Bronchial epithelial cell (primary cell): ENCODE data around the gene CD68. TPM values are rescaled to one million over a fixed set of nuclear protein-coding genes. Genes with fewer than 3 reads are reported as not detected.

ENCODE experiments used
- DNase-seq: peaks from one replicate; pipeline ENCODE4 v3.0.0-alpha.2; 2010; ENCODE audit warnings: low read depth
- FAIRE-seq: peaks from 2 replicates; lab custom pipeline; 2011; peaks lifted over from hg19 to GRCh38; lab: Jason Lieb, UNC
- H3K27me3 ChIP-seq: 2 replicates; pipeline ENCODE4 v1.5.1; 2011; ENCODE audit warnings: low read length; ENCODE audit not compliant: control insufficient read depth, insufficient read depth
- H3K36me3 ChIP-seq: 2 replicates; pipeline ENCODE4 v1.5.1; 2011; ENCODE audit warnings: low read length; ENCODE audit not compliant: control insufficient read depth, insufficient read depth
- H3K4me3 ChIP-seq: 2 replicates; pipeline ENCODE4 v1.5.1; 2011; ENCODE audit warnings: mild to moderate bottlenecking, low read depth, low read length, control low read depth
- total RNA-seq: library from RNA; depleted of rRNA; stranded (reverse); fragments of >200 nt; gene quantifications from 2 replicates; pipeline ENCODE4 v1.2.1, GENCODE V29; 2014
- TF ChIP-seq, protein P1 (sequence below): IDR thresholded peaks from 2 replicates; pipeline ENCODE4 v1.5.1; 2011; ENCODE audit warnings: mild to moderate bottlenecking, moderate library complexity, low read length, control low read depth, inconsistent platforms; ENCODE audit not compliant: insufficient read depth, severe bottlenecking

Gene CD68
- total RNA-seq, 1 donor from 2014 or later: 11.3 TPM

GRCh38 chr17:7611635-7612293 lies 32.3 kb downstream of the CD68 start:
- Histone ChIP-seq H3K4me3 (no peak overlapping the region), H3K27me3 (no peaks in the 10 kb centered on the region), H3K36me3 (peaks cover 3% of the 10 kb centered on the region)
- DNase-seq: no peak
- no peak for FAIRE-seq
- TF ChIP-seq, protein P1, sequence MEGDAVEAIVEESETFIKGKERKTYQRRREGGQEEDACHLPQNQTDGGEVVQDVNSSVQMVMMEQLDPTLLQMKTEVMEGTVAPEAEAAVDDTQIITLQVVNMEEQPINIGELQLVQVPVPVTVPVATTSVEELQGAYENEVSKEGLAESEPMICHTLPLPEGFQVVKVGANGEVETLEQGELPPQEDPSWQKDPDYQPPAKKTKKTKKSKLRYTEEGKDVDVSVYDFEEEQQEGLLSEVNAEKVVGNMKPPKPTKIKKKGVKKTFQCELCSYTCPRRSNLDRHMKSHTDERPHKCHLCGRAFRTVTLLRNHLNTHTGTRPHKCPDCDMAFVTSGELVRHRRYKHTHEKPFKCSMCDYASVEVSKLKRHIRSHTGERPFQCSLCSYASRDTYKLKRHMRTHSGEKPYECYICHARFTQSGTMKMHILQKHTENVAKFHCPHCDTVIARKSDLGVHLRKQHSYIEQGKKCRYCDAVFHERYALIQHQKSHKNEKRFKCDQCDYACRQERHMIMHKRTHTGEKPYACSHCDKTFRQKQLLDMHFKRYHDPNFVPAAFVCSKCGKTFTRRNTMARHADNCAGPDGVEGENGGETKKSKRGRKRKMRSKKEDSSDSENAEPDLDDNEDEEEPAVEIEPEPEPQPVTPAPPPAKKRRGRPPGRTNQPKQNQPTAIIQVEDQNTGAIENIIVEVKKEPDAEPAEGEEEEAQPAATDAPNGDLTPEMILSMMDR: no peak

GRCh38 chr17:7612294-7612640 lies 32.8 kb downstream of the CD68 start:
- H3K36me3 ChIP-seq: peaks cover 3% of the 10 kb centered on the region
- no peak overlapping the region for H3K4me3 ChIP-seq
- no peaks in the 10 kb centered on the region for H3K27me3 ChIP-seq
- FAIRE-seq (no peak), DNase-seq (no peak)
- TF ChIP-seq, protein P1: no peak

- TF ChIP-seq, protein P1: peak; percentile 1
- FAIRE-seq: no peak
- DNase-seq: peak; percentile 41
- H3K36me3 ChIP-seq: peaks cover 3% of the 10 kb centered on the region
- no peaks in the 10 kb centered on the region for H3K27me3 ChIP-seq
- peak overlapping the region; percentile 91 for H3K4me3 ChIP-seq
Observed at GRCh38 chr17:7613769-7614424, 34.5 kb downstream of the CD68 start.

GRCh38 chr17:7614425-7615264 lies 35.2 kb downstream of the CD68 start, which contains the start of gene FXR2:
Gene FXR2 (minus strand): TSS chr17:7614897. CDS start chr17:7614532, 365 bp downstream.
- Histone ChIP-seq H3K4me3 (peak within 1 kb of the TSS; percentile 91), H3K36me3 (peaks cover 1% of the 10 kb centered on the region), H3K27me3 (no peaks in the 10 kb centered on the region)
- TF ChIP-seq, protein P1: peak; percentile 89
- peak; percentile 98 for DNase-seq
- peak; percentile 68 for FAIRE-seq

GRCh38 chr17:7615265-7615747 lies 35.9 kb downstream of the CD68 start:
- FAIRE-seq: no peak
- peak overlapping the region; percentile 19 for H3K4me3 ChIP-seq
- DNase-seq: no peak
- TF ChIP-seq, protein P1: no peak
- peaks cover 1% of the 10 kb centered on the region for H3K36me3 ChIP-seq
- no peaks in the 10 kb centered on the region for H3K27me3 ChIP-seq
